Adrenal gland (tissue), 5 donors: Measurements from ENCODE around the gene LIMS2.

Experiments used
- POLR2A ChIP-seq, 2 donors: fragments of 450-650 bp; IDR thresholded peaks; one replicate each; pipeline ENCODE4 v1.6.1; 2017; ENCODE audit warnings: antibody characterized with exemption in 2 of 2, mild to moderate bottlenecking in 2 of 2, moderate library complexity in 1 of 2
- TF ChIP-seq, protein P1 (sequence below), 6 experiments: fragments of 450-650 bp in 4 of 6; fragments of 200-600 bp in 2 of 6; sonication (generic) in 1 of 6; IDR thresholded peaks; 1 replicate in 5 of 6; 2 replicates in 1 of 6; pipeline versions ENCODE4 v1.5.1 to v1.8.0; 2016 to 2021; ENCODE audit warnings: antibody characterized with exemption in 6 of 6, mild to moderate bottlenecking in 2 of 6, moderate library complexity in 1 of 6
- donor health status: DM: no; HTN: no; CAD: no.

DNA sequence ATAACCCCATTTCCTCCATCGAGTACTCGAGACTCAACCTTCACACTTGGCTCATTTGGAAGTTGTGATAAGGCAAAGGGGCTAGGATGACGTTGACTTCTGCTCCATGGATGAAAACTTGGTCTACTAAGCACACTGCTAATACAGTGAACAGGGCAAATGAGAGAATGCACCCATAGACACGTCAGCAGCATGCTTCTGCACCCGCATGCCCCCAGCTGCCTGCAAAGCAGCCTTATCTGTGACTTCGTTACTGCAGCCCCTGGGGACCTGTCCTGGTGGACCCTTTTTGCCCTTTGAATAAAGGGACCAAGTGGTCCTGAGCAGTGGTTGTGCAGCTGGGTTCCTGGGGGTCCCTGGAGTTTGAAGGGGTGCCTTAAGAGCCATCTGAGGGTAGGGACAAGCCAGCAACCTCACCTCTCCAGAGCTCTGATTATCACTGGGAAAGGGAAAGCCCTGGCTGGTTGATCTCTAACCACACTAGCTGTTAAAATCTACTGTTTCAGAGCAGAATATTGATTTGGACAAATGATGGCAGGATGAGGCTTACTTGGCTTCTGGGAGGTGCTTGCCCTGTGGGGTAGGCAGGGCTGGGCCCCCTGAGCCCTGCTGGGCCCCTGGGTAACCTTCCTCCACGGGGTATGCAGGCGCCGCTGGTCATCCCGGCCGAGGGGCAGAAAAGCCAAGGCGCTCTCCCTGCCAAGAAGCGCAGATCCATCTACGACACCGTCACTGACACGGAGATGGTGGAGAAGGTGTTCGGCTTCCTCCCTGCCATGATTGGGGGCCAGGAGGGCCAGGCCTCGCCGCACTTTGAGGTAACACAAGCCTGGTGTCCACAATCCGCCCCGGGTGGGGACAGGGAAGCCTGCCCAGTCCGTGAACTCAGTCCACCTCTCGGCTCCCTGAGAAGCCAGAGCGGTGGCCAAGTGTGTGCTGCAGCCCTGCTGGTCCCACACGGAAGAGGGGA lies 67.0 kb downstream of the LIMS2 start:
- TF ChIP-seq POLR2A (IDR thresholded peaks at IDR 0.05): no peak
- TF ChIP-seq, protein P1, sequence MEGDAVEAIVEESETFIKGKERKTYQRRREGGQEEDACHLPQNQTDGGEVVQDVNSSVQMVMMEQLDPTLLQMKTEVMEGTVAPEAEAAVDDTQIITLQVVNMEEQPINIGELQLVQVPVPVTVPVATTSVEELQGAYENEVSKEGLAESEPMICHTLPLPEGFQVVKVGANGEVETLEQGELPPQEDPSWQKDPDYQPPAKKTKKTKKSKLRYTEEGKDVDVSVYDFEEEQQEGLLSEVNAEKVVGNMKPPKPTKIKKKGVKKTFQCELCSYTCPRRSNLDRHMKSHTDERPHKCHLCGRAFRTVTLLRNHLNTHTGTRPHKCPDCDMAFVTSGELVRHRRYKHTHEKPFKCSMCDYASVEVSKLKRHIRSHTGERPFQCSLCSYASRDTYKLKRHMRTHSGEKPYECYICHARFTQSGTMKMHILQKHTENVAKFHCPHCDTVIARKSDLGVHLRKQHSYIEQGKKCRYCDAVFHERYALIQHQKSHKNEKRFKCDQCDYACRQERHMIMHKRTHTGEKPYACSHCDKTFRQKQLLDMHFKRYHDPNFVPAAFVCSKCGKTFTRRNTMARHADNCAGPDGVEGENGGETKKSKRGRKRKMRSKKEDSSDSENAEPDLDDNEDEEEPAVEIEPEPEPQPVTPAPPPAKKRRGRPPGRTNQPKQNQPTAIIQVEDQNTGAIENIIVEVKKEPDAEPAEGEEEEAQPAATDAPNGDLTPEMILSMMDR (IDR thresholded peaks at IDR 0.05): no peak
